GM12892 (cell line): Measurements from ENCODE around the gene ZBTB49.

ENCODE experiments used
- POLR2A ChIP-seq: IDR thresholded peaks from 2 replicates; pipeline ENCODE4 v1.6.1; 2011; ENCODE audit warnings: low read depth, low read length, control low read depth
- TAF1 ChIP-seq: IDR thresholded peaks from 2 replicates; pipeline ENCODE4 v1.6.1; 2011; ENCODE audit warnings: low read depth, mild to moderate bottlenecking, control low read depth, low read length, borderline replicate concordance

DNA sequence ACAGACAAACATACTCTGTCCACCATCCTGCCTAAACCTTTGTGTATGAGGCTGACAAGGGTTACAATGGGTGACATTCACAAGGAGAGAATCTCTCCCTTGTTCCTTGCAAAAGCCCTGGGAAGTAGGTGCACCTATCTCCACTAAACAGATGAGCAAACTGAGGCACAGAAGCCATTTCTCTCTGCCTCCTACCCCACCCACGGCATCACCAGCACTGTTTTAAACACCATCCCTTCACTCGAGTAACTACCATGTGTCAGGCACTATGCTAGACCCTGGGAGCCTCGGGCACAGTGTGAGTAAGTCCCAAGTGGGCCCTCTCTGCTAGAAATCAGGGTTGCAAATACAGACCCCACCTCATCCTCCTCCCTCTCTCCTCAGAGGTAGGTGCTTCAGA, 996 bp upstream of the ZBTB49 start:
- no peak for TF ChIP-seq TAF1
- no peak for TF ChIP-seq POLR2A
